Transverse colon (tissue), 4 donors: ENCODE measurements around the gene IL6. TPM values are rescaled to one million over a fixed set of nuclear protein-coding genes. Genes with fewer than 3 reads are reported as not detected.

Experiments
- DNase-seq: peaks from one replicate; pipeline ENCODE4 v3.0.0-alpha.2; 2019
- H3K27ac ChIP-seq, 4 donors: fragments of 200-600 bp; sonication (generic); 2 replicates each; pipeline ENCODE4 v1.5.1; 2016 to 2018; ENCODE audit warnings: inconsistent platforms in 4 of 4
- H3K27me3 ChIP-seq: fragments of 200-600 bp; sonication (generic); 2 replicates; pipeline ENCODE4 v1.5.1; 2017; ENCODE audit warnings: inconsistent platforms
- H3K36me3 ChIP-seq, 4 donors: fragments of 200-600 bp; sonication (generic); 2 replicates each; pipeline ENCODE4 v1.5.1; 2017 to 2019; ENCODE audit warnings: inconsistent platforms in 4 of 4
- H3K4me1 ChIP-seq, 4 donors: fragments of 200-600 bp; sonication (generic); 2 replicates each; pipeline ENCODE4 v1.5.1; 2017 to 2020; ENCODE audit warnings: inconsistent platforms in 4 of 4
- H3K4me3 ChIP-seq, 4 donors: fragments of 200-600 bp; sonication (generic); 1 replicate in 1 of 4; 2 replicates in 3 of 4; pipeline versions ENCODE4 v1.5.1 to v1.6.1; 2017 to 2019; ENCODE audit warnings: inconsistent platforms in 4 of 4
- H3K9me3 ChIP-seq, 2 donors: fragments of 200-600 bp; sonication (generic); 2 replicates each; pipeline ENCODE4 v1.5.1; 2017 to 2019; ENCODE audit warnings: inconsistent platforms in 2 of 2
- EP300 ChIP-seq: sonication (generic); formaldehyde crosslinking; IDR thresholded peaks from one replicate; pipeline ENCODE4 v1.6.1; 2017; ENCODE audit warnings: antibody characterized with exemption, low read depth
- POLR2A ChIP-seq: fragments of 450-650 bp; IDR thresholded peaks from one replicate; pipeline ENCODE4 v1.6.1; 2016; ENCODE audit warnings: antibody characterized with exemption, mild to moderate bottlenecking, moderate library complexity
- POLR2AphosphoS5 ChIP-seq, 3 donors: sonication (generic); formaldehyde crosslinking; IDR thresholded peaks; one replicate each; pipeline ENCODE4 v1.6.1; 2016; ENCODE audit warnings: antibody characterized with exemption in 3 of 3
- WGBS, 2 donors: methylation state at CpG; one replicate each; pipeline ENCODE4 v1.1.5; 2018; ENCODE audit warnings: low coverage in 1 of 2; 5-methylcytosine and 5-hydroxymethylcytosine counted together
- in situ Hi-C, 4 donors: fragments of 200-750 bp; cut with MboI; loops; one replicate each; pipeline versions ENCODE4 v1.15.0 to v1.15.1; 2017; ENCODE audit warnings: low sequenced_read_pairs in 3 of 4, low pct_ligation_motif_present in 1 of 4, low pct_unique_long_range_greater_than_20kb in 1 of 4
- intact Hi-C: fragments of 100-400 bp; cut with DNase I; formaldehyde crosslinking; loops from one replicate; pipeline ENCODE4 v1.15.1; 2023; ENCODE audit warnings: low total_unique reads
- total RNA-seq, 4 donors: library from RNA; depleted of rRNA; stranded (reverse); fragments of >200 nt; gene quantifications; one replicate each; pipeline ENCODE4 v1.1.0, GENCODE V29; 2016
- TF ChIP-seq, protein P1 (sequence below), 5 experiments: fragments of 200-600 bp in 3 of 5; fragments of 450-650 bp in 2 of 5; sonication (generic) in 3 of 5; IDR thresholded peaks; 1 replicate in 2 of 5; 2 replicates in 3 of 5; pipeline ENCODE4 v1.5.1; 2016 to 2017; ENCODE audit warnings: antibody characterized with exemption in 5 of 5, inconsistent platforms in 3 of 5, mild to moderate bottlenecking in 2 of 5, moderate library complexity in 1 of 5

The IL6 gene
- total RNA-seq, 4 donors from 2014 or later = 0.82 to 10.8 (median 1.9) TPM; not detected in 1

GRCh38 chr7:22709857-22710256 is 17.1 kb upstream of the IL6 start:
- no peaks in the 10 kb centered on the region for H3K36me3 ChIP-seq
- WGBS, 2 donors = 82 to 88% methylated on average over 4 of the region's 4 CpGs
- no peaks in the 10 kb centered on the region for H3K27me3 ChIP-seq
- no peak overlapping the region for H3K27ac ChIP-seq
- no peak for TF ChIP-seq POLR2AphosphoS5 (IDR thresholded peaks at IDR 0.05)
- TF ChIP-seq POLR2A = no peak
- no peak for TF ChIP-seq EP300
- TF ChIP-seq, protein P1, sequence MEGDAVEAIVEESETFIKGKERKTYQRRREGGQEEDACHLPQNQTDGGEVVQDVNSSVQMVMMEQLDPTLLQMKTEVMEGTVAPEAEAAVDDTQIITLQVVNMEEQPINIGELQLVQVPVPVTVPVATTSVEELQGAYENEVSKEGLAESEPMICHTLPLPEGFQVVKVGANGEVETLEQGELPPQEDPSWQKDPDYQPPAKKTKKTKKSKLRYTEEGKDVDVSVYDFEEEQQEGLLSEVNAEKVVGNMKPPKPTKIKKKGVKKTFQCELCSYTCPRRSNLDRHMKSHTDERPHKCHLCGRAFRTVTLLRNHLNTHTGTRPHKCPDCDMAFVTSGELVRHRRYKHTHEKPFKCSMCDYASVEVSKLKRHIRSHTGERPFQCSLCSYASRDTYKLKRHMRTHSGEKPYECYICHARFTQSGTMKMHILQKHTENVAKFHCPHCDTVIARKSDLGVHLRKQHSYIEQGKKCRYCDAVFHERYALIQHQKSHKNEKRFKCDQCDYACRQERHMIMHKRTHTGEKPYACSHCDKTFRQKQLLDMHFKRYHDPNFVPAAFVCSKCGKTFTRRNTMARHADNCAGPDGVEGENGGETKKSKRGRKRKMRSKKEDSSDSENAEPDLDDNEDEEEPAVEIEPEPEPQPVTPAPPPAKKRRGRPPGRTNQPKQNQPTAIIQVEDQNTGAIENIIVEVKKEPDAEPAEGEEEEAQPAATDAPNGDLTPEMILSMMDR (IDR thresholded peaks at IDR 0.05) = no peak
- H3K4me1 ChIP-seq = no peaks in the 10 kb centered on the region
- DNase-seq = no peak
- no peak overlapping the region for H3K4me3 ChIP-seq
- no peaks in the 10 kb centered on the region for H3K9me3 ChIP-seq
- in situ Hi-C loops (no loop called here), intact Hi-C loops (no loop called here)

- intact Hi-C loops (no loop called here), in situ Hi-C loops (no loop called here)
- Histone ChIP-seq H3K27me3 (no peaks in the 10 kb centered on the region), H3K9me3 (no peaks in the 10 kb centered on the region), H3K27ac (no peak overlapping the region), H3K4me3 (no peak overlapping the region), H3K4me1 (no peaks in the 10 kb centered on the region), H3K36me3 (no peaks in the 10 kb centered on the region)
- TF ChIP-seq POLR2AphosphoS5 (IDR thresholded peaks at IDR 0.05) (no peak), EP300 (no peak), POLR2A (no peak)
- TF ChIP-seq, protein P1 (IDR thresholded peaks at IDR 0.05) = no peak
- WGBS, 2 donors = 64% methylated on average over 1 of the region's 1 CpG; no CpG with 5 or more reads in 1 of the 2 donors
- DNase-seq = no peak
These were observed 14.0 kb upstream of the IL6 start for GRCh38 chr7:22712999-22713398.

- no peak overlapping the region for H3K27ac ChIP-seq
- WGBS, 2 donors = 48 to 60% methylated on average over 1 of the region's 1 CpG
- no peak overlapping the region for H3K4me3 ChIP-seq
- in situ Hi-C loops (no loop called here), intact Hi-C loops (no loop called here)
- no peak for DNase-seq
- TF ChIP-seq, protein P1 (IDR thresholded peaks at IDR 0.05) = no peak
- no peak for TF ChIP-seq POLR2A
- TF ChIP-seq POLR2AphosphoS5 (IDR thresholded peaks at IDR 0.05) = no peak
- H3K9me3 ChIP-seq = no peaks in the 10 kb centered on the region
- no peaks in the 10 kb centered on the region for H3K36me3 ChIP-seq
- no peaks in the 10 kb centered on the region for H3K27me3 ChIP-seq
- no peaks in the 10 kb centered on the region for H3K4me1 ChIP-seq
These were observed 13.5 kb upstream of the IL6 start for GRCh38 chr7:22713463-22713862.

DNA sequence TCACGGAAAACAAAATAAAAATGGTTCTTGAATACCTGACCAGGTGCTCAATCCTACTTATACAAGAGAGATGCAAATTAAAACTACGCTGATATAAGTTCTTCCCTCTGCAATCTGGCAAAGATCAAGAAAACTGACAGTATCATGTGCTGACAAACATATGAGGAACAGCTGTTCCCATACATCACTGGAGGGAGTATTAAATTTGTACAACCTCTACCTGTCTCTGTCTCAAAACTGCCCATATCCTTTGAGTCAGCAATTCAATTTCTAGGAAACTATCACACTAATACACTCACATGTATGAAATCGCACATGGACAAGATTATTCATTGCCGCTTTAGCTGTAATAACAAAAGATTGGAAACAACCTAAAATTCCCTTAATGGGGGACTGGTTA is 11.0 kb upstream of the IL6 start:
- in situ Hi-C loops = no loop called here
- no peak for TF ChIP-seq POLR2AphosphoS5 (IDR thresholded peaks at IDR 0.05)
- TF ChIP-seq, protein P1 (IDR thresholded peaks at IDR 0.05) = no peak

More for the DNA sequence above, 11.0 kb upstream of the IL6 start:
- Histone ChIP-seq H3K4me1 (no peaks in the 10 kb centered on the region), H3K36me3 (no peaks in the 10 kb centered on the region), H3K27ac (no peak overlapping the region), H3K9me3 (no peaks in the 10 kb centered on the region), H3K27me3 (no peaks in the 10 kb centered on the region), H3K4me3 (no peak overlapping the region)
- no peak for DNase-seq
- intact Hi-C loops = no loop called here
- 80 to 85% methylated on average over 4 of the region's 4 CpGs for WGBS, 2 donors
